ENCODE measurements around the gene TMEM179. TPM values are rescaled to one million over a fixed set of nuclear protein-coding genes. Genes with fewer than 3 reads are reported as not detected.
A peak's percentile ranks its signal among the peaks of the same experiment; 100 is the strongest.

Gene TMEM179
- total and polyA plus RNA-seq, 8 donors: 1.1 to 35.3 (median 3.3) TPM

- no peak for TF ChIP-seq CTCF (IDR thresholded peaks at IDR 0.05)
- peak in 3 of 6 donors; percentile 11 to 66 (median 42) for DNase-seq
- 56 to 74% methylated on average over 25 to 26 of the region's 26 CpGs for WGBS, 2 donors
These were observed 12.9 kb downstream of the TMEM179 start for GRCh38 chr14:104591506-104592291.

GRCh38 chr14:104591031-104591430 is 13.5 kb downstream of the TMEM179 start:
- Histone ChIP-seq H3K36me3 (no peaks in the 10 kb centered on the region), H3K27me3 (no peaks in the 10 kb centered on the region), H3K4me1 (no peaks in the 10 kb centered on the region), H3K9me3 (no peaks in the 10 kb centered on the region), H3K4me3 (no peak overlapping the region), H3K27ac (no peak overlapping the region)
- ATAC-seq: no peak
- TF ChIP-seq CTCF (IDR thresholded peaks at IDR 0.05): no peak
- no peak for FAIRE-seq
- 50 to 61% methylated on average over 7 of the region's 7 CpGs for WGBS, 2 donors
- peak in 2 of 6 donors; percentile 7 to 58 for DNase-seq
- intact Hi-C loops (cut with DNase I): no loop called here

More at GRCh38 chr14:104591506-104592291, 12.9 kb downstream of the TMEM179 start:
- intact Hi-C loops (cut with DNase I): no loop called here
- H3K27ac ChIP-seq: no peak overlapping the region
- H3K4me3 ChIP-seq: no peak overlapping the region
- no peaks in the 10 kb centered on the region for H3K4me1 ChIP-seq
- FAIRE-seq (no peak), ATAC-seq (no peak)
- H3K27me3 ChIP-seq: no peaks in the 10 kb centered on the region
- H3K9me3 ChIP-seq: no peaks in the 10 kb centered on the region
- no peaks in the 10 kb centered on the region for H3K36me3 ChIP-seq

- no peak for ATAC-seq
- Histone ChIP-seq H3K27me3 (no peaks in the 10 kb centered on the region), H3K27ac (no peak overlapping the region), H3K36me3 (no peaks in the 10 kb centered on the region), H3K4me3 (no peak overlapping the region), H3K9me3 (no peaks in the 10 kb centered on the region), H3K4me1 (no peaks in the 10 kb centered on the region)
- no peak for FAIRE-seq
- peak in 2 of 6 donors; percentile 9 to 49 for DNase-seq
- TF ChIP-seq CTCF (IDR thresholded peaks at IDR 0.05): no peak
- 67 to 77% methylated on average over 23 of the region's 23 CpGs for WGBS, 2 donors
- intact Hi-C loops (cut with DNase I): no loop called here
These were observed 14.2 kb downstream of the TMEM179 start for GRCh38 chr14:104590240-104590965.

GRCh38 chr14:104589338-104590195 is 15.0 kb downstream of the TMEM179 start:
- peak in 2 of 6 donors; percentile 8 to 58 for DNase-seq
- Histone ChIP-seq H3K27ac (no peak overlapping the region), H3K27me3 (no peaks in the 10 kb centered on the region), H3K9me3 (no peaks in the 10 kb centered on the region), H3K36me3 (no peaks in the 10 kb centered on the region), H3K4me3 (no peak overlapping the region), H3K4me1 (no peaks in the 10 kb centered on the region)
- FAIRE-seq: no peak
- intact Hi-C loops (cut with DNase I): no loop called here
- 70 to 83% methylated on average over 26 of the region's 26 CpGs for WGBS, 2 donors
- no peak for TF ChIP-seq CTCF (IDR thresholded peaks at IDR 0.05)
- no peak for ATAC-seq

All from pancreas (tissue), 10 donors.